Mucosa of descending colon (tissue), 3 donors: Measurements from ENCODE around the gene GTF3C1. TPM values are rescaled to one million over a fixed set of nuclear protein-coding genes. Genes with fewer than 3 reads are reported as not detected.

Experiments
- ATAC-seq: fragments of 200-7000 bp; cut with Tn5 transposase; one replicate; pipeline ENCODE4 v1.9.1; 2020; ENCODE audit warnings: mild to moderate bottlenecking, moderate library complexity
- DNase-seq, 3 donors: peaks; one replicate each; pipeline ENCODE4 v3.0.0-alpha.2; 2020
- H3K36me3 ChIP-seq: fragments of 200-600 bp; one replicate; pipeline ENCODE4 v1.8.0; 2021; ENCODE audit warnings: low read depth, mild to moderate bottlenecking
- H3K4me1 ChIP-seq: fragments of 200-600 bp; one replicate; pipeline ENCODE4 v1.8.0; 2021; ENCODE audit warnings: low read depth, mild to moderate bottlenecking
- H3K4me3 ChIP-seq: fragments of 200-600 bp; one replicate; pipeline ENCODE4 v1.8.0; 2021; ENCODE audit warnings: mild to moderate bottlenecking
- H3K9me3 ChIP-seq: fragments of 200-600 bp; one replicate; pipeline ENCODE4 v1.8.0; 2021; ENCODE audit warnings: mild to moderate bottlenecking
- CTCF ChIP-seq: fragments of 200-600 bp; IDR thresholded peaks from one replicate; pipeline ENCODE4 v1.8.0; 2022; ENCODE audit warnings: antibody characterized with exemption, mild to moderate bottlenecking
- intact Hi-C, 2 donors: fragments of 100-400 bp; cut with DNase I in 1 of 2; cut with micrococcal nuclease in 1 of 2; formaldehyde crosslinking; loops; one replicate each; pipeline versions ENCODE4 v1.11.0 to v1.11.1; 2022; cut with DNase I, micrococcal nuclease
- total RNA-seq, 3 donors: library from RNA; stranded (reverse); fragmentation: NEBNext Ultra II Directional in 2 of 3; extraction: Animal tissue kit (Norgen Biotek cat#: 25700) in 2 of 3; gene quantifications; one replicate each; pipeline versions ENCODE4 v1.2.1 to v1.2.4, GENCODE V29; 2021 to 2023
- donor health status: DM: no; HTN: no; CAD: no; lungs with moderate emphysema.
- donor health status: DM: no; HTN: no; CAD: no.
- donor health status: DM: no; HTN: yes; CAD: no.

Gene GTF3C1
- total RNA-seq, 3 donors from 2014 or later: 47.0 to 58.5 (median 47.7) TPM

GRCh38 chr16:27429330-27429871 lies 120.3 kb downstream of the GTF3C1 start:
- no peak for TF ChIP-seq CTCF
- Histone ChIP-seq H3K4me1 (no peaks in the 10 kb centered on the region), H3K9me3 (no peaks in the 10 kb centered on the region), H3K4me3 (no peak overlapping the region), H3K36me3 (no peaks in the 10 kb centered on the region)
- no peak for ATAC-seq
- intact Hi-C loops: no loop called here
- no peak for DNase-seq

GRCh38 chr16:27428026-27428785 lies 121.5 kb downstream of the GTF3C1 start:
- intact Hi-C loops: no loop called here
- H3K9me3 ChIP-seq: no peaks in the 10 kb centered on the region
- H3K4me3 ChIP-seq: no peak overlapping the region
- H3K4me1 ChIP-seq: no peaks in the 10 kb centered on the region
- no peak for ATAC-seq
- TF ChIP-seq CTCF: no peak
- no peak for DNase-seq
- H3K36me3 ChIP-seq: no peaks in the 10 kb centered on the region

- DNase-seq: no peak
- Histone ChIP-seq H3K4me3 (no peak overlapping the region), H3K4me1 (no peaks in the 10 kb centered on the region), H3K36me3 (no peaks in the 10 kb centered on the region), H3K9me3 (peaks cover 5% of the 10 kb centered on the region)
- intact Hi-C loops: no loop called here
- no peak for TF ChIP-seq CTCF
- ATAC-seq: no peak
Measured at GRCh38 chr16:27427538-27427937, 122.2 kb downstream of the GTF3C1 start.

- no peak overlapping the region for H3K4me3 ChIP-seq
- H3K9me3 ChIP-seq: peaks cover 13% of the 10 kb centered on the region
- DNase-seq: peak in 2 of 3 donors; percentile 32 to 66
- H3K4me1 ChIP-seq: no peaks in the 10 kb centered on the region
- intact Hi-C loops: no loop called here
- TF ChIP-seq CTCF: no peak
- H3K36me3 ChIP-seq: no peaks in the 10 kb centered on the region
- ATAC-seq: peak; percentile 83
Measured at GRCh38 chr16:27426423-27427408, 123.0 kb downstream of the GTF3C1 start.

GRCh38 chr16:27425961-27426360 lies 123.8 kb downstream of the GTF3C1 start:
- no peaks in the 10 kb centered on the region for H3K4me1 ChIP-seq
- no peaks in the 10 kb centered on the region for H3K36me3 ChIP-seq
- no peak for ATAC-seq
- intact Hi-C loops: no loop called here
- DNase-seq: no peak
- no peak for TF ChIP-seq CTCF
- H3K4me3 ChIP-seq: no peak overlapping the region
- peaks cover 21% of the 10 kb centered on the region for H3K9me3 ChIP-seq
